Cardiac fibroblast (primary cell): ENCODE results near the gene KRT23.
A peak's percentile ranks its signal among the peaks of the same experiment; 100 is the strongest.

Source experiments
- DNase-seq, 2 donors: peaks; one replicate each; pipeline versions ENCODE4 v3.0.0 to v3.0.0-alpha.2; 2010; ENCODE audit warnings: low read depth in 2 of 2
- H3K4me3 ChIP-seq, 2 donors: replicated peaks in 1 of 2; 1 replicate in 1 of 2; 2 replicates in 1 of 2; pipeline ENCODE4 v1.5.1; 2011; ENCODE audit warnings: low read depth in 2 of 2, low read length in 2 of 2, mild to moderate bottlenecking in 2 of 2, moderate library complexity in 1 of 2
- CTCF ChIP-seq: IDR thresholded peaks from one replicate; pipeline ENCODE4 v1.5.1; 2011; ENCODE audit warnings: low read depth, mild to moderate bottlenecking, low read length, inconsistent platforms

The KRT23 gene

GRCh38 chr17:40978575-40979151 is 41.2 kb upstream of the KRT23 start:
- H3K4me3 ChIP-seq = no peak overlapping the region
- no peak for TF ChIP-seq CTCF
- DNase-seq = no peak

GRCh38 chr17:40975516-40975915 is 38.1 kb upstream of the KRT23 start:
- H3K4me3 ChIP-seq = no peak overlapping the region
- DNase-seq = no peak
- TF ChIP-seq CTCF = no peak

GRCh38 chr17:40974366-40974765 is 36.9 kb upstream of the KRT23 start:
- no peak overlapping the region for H3K4me3 ChIP-seq
- no peak for TF ChIP-seq CTCF

GRCh38 chr17:40967582-40967981 is 30.1 kb upstream of the KRT23 start:
- DNase-seq = no peak
- TF ChIP-seq CTCF = no peak
- H3K4me3 ChIP-seq = no peak overlapping the region

More at GRCh38 chr17:40974366-40974765, 36.9 kb upstream of the KRT23 start:
- DNase-seq = no peak

GRCh38 chr17:40966848-40967247 is 29.4 kb upstream of the KRT23 start, which contains the start of gene KRT39:
Gene KRT39 (minus strand): TSS chr17:40966948. CDS start chr17:40966856, 92 bp downstream.
- no peak within 1 kb of the TSS for H3K4me3 ChIP-seq

GRCh38 chr17:40963838-40964237 is 26.4 kb upstream of the KRT23 start:
- peak; percentile 29 to 51 for DNase-seq

More at GRCh38 chr17:40966848-40967247, 29.4 kb upstream of the KRT23 start, which contains the start of gene KRT39:
- DNase-seq = no peak
- TF ChIP-seq CTCF = no peak

More at GRCh38 chr17:40963838-40964237, 26.4 kb upstream of the KRT23 start:
- peak; percentile 79 for TF ChIP-seq CTCF
- H3K4me3 ChIP-seq = no peak overlapping the region
